GM12801 (cell line): Measurements from ENCODE around the gene RPL29.

Experiments used
- TF ChIP-seq, protein P1 (sequence below): IDR thresholded peaks from one replicate; pipeline ENCODE4 v1.5.1; 2011; ENCODE audit warnings: control low read depth; ENCODE audit not compliant: insufficient read length; ENCODE audit errors: extremely low read depth

Gene RPL29

DNA sequence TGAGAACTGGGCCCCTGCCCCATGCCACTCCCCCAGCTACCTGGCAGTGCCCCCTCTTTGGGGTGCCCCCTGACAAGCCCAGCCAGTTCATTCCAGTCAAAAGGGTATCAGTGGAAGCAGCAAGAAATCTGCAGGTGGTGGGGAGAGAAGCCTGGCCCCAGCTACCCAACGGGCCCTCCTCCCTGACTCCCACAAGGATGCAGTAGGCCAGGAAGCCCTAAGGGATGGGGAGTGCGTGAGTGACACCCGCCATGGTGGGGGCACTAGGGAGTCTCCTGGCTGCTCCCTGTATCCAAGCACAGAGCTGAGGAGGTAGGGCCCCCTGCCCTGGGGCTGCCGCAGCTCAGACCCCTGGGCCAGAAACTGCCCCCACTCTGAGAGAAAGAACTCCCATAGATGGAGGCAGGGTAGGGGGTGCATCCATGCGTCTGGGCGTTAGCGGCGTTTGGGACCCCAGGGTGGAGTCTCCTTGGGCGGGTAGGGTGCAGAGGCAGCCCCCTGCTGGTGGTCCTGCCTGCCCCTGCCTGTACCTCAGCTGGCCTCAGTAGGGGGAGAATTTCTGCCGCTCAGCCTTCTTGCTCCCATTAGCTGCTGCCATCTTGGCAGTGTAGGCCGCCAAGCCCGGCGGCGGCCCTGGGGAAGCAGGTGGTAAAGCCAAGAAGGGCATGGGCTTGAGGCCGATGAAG is 38.0 kb downstream of the RPL29 start:
- TF ChIP-seq, protein P1, sequence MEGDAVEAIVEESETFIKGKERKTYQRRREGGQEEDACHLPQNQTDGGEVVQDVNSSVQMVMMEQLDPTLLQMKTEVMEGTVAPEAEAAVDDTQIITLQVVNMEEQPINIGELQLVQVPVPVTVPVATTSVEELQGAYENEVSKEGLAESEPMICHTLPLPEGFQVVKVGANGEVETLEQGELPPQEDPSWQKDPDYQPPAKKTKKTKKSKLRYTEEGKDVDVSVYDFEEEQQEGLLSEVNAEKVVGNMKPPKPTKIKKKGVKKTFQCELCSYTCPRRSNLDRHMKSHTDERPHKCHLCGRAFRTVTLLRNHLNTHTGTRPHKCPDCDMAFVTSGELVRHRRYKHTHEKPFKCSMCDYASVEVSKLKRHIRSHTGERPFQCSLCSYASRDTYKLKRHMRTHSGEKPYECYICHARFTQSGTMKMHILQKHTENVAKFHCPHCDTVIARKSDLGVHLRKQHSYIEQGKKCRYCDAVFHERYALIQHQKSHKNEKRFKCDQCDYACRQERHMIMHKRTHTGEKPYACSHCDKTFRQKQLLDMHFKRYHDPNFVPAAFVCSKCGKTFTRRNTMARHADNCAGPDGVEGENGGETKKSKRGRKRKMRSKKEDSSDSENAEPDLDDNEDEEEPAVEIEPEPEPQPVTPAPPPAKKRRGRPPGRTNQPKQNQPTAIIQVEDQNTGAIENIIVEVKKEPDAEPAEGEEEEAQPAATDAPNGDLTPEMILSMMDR: no peak

DNA sequence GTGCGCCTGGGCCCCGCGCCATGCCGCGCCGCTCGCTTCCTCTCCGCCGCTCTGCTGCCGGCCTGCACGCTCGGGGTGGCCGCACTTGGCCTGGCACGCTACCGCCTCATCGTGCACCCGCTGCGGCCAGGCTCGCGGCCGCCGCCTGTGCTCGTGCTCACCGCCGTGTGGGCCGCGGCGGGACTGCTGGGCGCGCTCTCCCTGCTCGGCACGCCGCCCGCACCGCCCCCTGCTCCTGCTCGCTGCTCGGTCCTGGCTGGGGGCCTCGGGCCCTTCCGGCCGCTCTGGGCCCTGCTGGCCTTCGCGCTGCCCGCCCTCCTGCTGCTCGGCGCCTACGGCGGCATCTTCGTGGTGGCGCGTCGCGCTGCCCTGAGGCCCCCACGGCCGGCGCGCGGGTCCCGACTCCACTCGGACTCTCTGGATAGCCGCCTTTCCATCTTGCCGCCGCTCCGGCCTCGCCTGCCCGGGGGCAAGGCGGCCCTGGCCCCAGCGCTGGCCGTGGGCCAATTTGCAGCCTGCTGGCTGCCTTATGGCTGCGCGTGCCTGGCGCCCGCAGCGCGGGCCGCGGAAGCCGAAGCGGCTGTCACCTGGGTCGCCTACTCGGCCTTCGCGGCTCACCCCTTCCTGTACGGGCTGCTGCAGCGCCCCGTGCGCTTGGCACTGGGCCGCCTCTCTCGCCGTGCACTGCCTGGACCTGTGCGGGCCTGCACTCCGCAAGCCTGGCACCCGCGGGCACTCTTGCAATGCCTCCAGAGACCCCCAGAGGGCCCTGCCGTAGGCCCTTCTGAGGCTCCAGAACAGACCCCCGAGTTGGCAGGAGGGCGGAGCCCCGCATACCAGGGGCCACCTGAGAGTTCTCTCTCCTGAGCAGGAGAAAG is 39.6 kb downstream of the RPL29 start:
- TF ChIP-seq, protein P1: no peak

DNA sequence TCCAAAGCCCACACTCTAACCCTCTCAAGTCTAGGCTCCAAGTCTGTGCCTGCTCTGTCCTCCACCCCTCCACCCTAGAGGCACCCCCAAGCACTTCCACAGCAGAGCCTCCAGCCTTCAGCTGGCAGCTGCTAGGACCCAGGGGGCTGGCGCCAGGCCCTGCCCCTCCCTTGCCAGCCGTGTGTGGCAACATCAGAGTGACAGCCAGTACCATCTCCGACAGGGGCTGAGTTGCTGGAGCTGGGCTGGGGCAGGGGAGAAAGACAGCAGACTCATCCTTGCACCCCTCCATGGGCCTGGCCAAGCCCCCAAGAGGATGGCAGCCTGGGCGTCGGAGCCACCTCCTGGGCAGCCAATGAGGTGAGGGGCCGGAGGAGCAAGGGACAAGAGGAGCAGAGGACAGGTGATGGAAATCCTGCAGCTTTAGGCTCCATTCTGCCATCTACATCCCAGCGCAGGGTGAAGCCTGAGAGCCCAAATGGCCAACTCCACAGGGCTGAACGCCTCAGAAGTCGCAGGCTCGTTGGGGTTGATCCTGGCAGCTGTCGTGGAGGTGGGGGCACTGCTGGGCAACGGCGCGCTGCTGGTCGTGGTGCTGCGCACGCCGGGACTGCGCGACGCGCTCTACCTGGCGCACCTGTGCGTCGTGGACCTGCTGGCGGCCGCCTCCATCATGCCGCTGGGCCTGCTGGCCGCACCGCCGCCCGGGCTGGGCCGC is 40.4 kb downstream of the RPL29 start, which contains the start of gene GPR62:
Gene GPR62, plus strand, starts transcription at position 207 of the 718 bp plus-strand sequence. Its CDS starts 272 bp downstream, at position 479.
- TF ChIP-seq, protein P1: no peak

DNA sequence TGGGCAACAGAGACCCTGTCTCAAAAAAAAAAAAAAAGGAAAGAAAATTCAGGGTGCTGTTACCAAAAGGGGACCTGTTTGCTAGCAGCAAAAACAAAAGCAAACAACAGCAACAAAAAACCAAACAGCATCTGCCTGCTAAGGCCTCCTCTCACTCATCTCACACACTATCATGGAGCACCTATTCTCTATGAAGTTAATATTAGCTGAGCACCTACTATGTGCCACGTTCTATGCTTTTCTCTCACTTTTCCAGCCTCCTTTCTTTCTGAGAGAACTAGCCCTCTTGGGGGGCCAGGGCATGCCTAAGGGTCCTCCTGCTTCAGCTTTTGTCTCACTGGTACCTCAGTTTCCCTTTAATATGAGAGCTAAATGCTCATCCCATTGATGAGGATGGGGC is 41.0 kb downstream of the RPL29 start:
- TF ChIP-seq, protein P1: no peak

DNA sequence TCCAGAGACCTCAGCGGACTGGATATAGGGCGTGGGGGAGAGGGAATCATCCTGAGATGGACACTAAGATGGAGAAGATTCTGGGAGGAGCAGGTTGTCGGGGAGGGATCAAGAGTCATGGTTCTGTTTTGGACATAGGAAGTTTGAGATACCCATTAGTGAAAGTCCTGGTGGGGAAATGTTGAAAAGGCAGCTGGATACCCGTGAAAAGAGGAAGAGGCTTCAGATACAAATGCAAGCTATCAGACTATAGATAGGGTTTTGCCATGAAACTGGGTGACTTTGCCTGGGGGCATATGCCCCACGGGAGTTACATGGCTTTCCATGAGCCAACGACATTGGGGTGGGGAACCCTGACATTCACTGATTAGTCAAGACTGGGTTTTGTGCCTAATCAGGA is 41.6 kb downstream of the RPL29 start:
- TF ChIP-seq, protein P1: no peak

DNA sequence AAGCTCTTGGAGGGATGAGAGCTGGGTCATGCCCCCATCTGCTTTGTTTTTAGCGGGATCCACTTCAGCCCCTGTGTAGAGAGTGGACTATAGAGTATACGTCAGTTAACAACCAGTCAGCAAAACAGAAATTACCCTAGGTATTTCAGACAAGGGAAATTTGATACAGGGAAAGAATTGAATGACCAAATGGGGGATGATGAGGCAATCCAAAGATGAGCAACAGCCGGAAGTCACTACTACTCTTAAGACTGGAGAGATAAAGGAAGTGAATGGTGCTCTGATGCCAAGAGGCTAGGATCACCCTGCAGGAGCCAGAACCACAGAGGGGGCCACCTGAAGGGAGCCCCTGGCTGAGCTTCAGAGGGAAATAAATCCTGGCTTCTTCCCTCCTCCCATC is 42.2 kb downstream of the RPL29 start:
- TF ChIP-seq, protein P1: no peak

DNA sequence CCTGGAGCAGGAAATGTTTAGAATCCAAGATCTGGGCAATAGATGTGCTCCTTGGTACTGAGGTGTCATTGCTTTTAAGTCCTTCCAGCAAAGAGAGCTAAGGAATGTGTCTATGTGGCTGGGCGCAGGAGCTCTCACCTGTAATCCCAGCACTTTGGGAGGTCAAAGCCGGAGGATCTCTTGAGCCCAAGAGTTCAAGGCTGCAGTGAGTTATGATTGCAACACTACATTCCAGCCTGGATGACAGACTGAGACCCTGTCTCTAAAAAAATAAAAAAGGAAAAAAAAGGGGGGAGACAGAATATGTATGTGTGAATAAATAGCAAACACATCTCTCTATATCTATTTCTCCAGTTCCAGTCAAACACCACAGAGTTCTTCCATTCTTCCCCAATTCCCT is 44.8 kb downstream of the RPL29 start:
- TF ChIP-seq, protein P1: no peak
